GM19025 (cell line): Measurements from ENCODE around the gene ATP7B.

Experiments used
- ATAC-seq: cut with Tn5 transposase; IDR thresholded peaks from one replicate; pipeline ENCODE4 v1.9.1; 2021; ENCODE audit warnings: mild to moderate bottlenecking, low read depth, moderate library complexity; ENCODE audit not compliant: unreplicated experiment

ATP7B gene

DNA sequence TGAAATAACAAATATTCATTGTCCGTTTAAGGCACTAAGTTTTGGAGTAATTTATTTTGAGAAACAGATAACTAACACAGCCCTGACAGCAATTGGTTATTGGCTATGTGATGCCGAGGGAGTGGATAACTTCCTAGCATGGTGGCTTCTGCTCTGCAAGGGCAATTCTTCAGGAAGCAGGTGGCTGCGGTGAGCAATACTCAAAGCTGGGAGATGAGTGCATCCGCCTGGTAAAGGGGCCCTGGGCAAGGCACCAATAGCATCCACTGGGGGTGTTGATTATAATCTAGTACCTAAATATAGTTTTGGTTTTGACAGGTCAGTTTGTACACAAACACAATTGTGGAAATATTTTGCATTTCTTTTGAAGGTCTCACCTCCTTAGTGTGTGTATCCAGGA, 108.5 kb downstream of the ATP7B start:
- no peak for ATAC-seq

DNA sequence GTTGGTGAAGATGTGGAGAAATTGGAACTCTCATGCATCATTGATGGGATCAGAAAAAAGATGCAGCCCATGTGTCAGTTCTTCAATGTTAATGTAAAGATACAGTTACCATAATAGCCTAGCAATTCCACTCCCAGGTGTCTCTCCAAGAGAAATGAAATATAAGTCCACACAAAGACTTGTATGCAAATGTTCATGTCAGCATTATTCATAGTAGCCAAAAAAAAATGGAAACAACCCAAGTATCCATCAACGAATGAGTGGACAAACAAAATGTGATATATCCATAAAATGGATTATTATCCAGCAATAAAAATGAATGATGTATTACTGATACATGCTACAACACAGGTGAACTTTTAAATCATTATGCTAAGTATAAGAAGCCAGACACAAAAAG, 110.8 kb downstream of the ATP7B start:
- ATAC-seq: no peak

DNA sequence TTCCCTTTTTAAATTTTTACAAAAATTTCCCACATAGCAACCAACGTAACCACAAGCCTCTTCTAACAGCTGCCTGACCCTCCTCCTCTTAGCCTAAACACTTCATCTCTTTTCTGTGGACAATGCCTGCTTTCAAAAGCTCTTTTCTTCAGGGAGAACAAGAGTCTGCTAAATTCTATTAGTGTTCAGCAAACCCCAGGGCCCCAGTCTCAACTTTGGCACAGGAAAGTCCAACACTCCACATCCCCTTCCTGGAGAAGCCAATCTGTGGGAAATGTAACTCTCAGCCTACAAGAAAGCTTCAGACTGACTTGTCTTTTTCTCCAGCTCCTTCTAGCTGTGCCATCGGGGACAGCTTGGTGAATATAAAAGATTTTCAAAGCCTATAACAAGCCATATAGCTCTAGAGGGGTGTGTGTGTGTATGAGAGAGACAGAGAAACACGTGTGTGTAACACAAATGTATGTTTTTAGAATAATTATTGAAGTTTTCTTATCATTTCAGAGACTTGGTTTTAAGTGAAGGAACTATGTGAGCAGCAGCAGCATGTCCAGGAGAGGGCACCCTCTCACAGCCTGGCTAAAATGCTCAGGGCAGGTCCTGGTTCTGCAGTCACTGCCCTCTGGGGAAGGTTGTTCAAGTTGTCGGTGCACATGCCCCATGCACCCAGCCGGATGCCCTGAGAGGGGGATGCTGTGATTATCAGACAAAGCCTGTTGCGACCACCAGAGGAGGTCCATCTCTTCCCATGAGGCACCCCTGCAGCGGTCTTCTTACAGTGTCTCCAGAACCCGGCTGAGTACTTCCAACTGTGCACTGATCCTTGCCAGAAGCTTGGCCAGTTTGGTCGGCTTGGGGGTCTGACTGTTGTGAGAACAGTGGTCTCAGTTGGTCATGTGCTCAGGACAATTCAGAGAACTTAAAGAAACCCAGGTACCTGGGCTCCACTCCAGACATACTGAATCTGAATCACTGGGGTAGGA, 115.1 kb downstream of the ATP7B start:
- ATAC-seq: no peak

DNA sequence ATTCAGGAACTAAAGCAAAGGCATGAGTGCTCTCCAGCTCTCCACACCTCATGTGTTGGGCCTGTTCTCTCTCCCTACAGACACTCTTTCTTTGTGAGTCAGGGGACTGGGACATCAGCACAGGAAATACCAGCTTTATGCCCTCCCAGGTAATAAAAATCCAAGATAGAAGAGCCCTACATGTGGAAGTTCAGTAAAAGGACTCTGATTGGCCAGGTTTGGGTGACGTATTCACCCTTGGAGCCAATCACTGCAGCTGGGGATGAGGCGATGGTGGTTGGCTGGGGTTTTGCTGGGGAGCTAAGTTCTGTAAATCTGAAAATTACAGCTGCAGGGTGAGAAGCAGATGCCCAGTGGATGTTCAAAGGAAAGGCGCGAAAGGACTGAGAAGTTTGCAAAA, 117.0 kb downstream of the ATP7B start:
- no peak for ATAC-seq

DNA sequence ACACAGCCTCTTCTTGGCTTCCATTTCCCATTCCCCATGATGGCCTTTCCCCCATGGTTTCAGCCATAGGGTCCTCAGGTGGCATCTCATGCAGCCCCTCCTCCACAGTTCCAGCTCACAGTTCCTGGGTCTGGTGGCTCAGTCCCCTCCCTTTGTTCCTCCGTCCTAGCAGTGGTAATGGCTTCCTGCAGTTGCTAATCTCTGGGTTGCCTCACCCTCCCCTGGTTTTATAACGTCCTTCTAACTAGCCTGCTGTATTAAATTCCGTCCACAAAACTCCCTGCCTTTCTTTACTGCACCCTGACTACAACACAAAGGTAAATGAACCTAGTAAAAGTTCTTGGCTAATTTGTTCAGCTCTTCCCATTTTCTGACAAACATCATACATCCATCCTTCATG, 118.6 kb downstream of the ATP7B start:
- no peak for ATAC-seq

DNA sequence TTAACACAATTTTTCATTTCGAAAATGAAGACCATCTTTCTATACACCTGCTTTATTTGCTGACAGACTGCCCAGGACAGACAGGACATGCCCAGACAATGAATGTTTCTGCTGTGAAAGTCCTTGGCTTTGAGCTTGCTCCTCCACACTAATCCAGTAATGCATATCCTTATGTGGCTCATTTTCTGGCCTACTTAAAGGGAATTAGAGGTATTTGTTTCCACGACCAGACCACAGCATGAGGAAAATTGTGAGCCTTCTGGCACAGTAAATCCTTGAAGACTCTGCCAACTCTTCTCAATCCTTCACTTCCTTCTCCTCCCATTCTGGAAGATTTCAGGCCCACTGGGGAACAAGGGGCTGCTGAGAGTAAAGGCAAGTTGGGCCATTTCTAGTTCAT, 123.8 kb downstream of the ATP7B start:
- ATAC-seq: no peak

DNA sequence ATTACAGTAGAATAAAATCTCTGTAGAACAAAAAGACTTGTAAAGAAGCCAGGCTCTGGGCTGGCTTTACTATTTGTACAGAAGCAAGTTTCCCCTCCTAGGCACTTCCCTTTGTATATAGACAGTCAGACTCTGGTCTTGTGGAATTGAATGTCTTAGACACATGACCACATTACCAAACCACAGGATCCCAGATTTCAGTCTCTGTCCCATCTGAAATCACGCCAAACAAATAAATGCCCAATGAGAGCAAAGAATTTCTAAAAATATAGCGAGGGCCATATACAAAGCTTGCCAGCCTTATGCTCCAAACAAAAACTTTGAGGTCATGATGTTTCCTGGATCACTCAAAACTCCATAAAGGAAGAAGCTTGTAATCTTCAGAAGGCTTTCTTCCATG, 125.6 kb downstream of the ATP7B start:
- ATAC-seq: no peak

DNA sequence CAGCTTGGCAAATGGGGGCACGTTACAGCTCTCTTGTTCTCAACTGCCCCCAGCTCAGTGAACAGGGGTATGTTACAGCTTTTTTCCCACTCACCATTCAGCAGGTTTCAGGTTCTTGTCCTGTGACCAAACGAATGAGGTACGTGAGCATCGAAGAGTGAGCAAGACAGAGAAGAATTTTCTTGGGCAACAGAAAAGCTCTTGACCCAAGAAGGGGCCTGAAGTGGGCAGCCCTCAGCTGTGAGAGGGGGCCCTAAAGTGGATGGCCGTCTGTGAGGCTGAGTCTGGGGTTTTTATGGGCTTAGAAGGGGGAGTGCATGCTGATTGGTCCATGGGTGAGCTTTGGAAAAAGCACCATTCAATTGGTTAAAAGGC, 128.0 kb downstream of the ATP7B start:
- no peak for ATAC-seq
